IMR-90 (cell line): ENCODE measurements around the gene CAPN9. TPM values are rescaled to one million over a fixed set of nuclear protein-coding genes. Genes with fewer than 3 reads are reported as not detected.

ENCODE experiments used
- ATAC-seq: fragments of 200-7000 bp; cut with Tn5 transposase; 2 replicates; pipeline ENCODE4 v1.9.1; 2020; ENCODE audit warnings: low read depth, mild to moderate bottlenecking, moderate library complexity
- BruUV-seq: library from RNA; stranded (reverse); fragments of 400-500 nt; replicated peaks from 2 replicates; lab custom pipeline; 2021; lab: Mats Ljungman, UMichigan
- CTCF ChIA-PET: fragments of 300-600 bp; formaldehyde crosslinking; extraction: SDS; loops from one replicate; lab custom pipeline; 2021; ENCODE audit warnings: antibody characterized with exemption; lab: Yijun Ruan, JAX
- POLR2A ChIA-PET: fragments of 300-600 bp; sonication (Branson Sonifier 250); formaldehyde crosslinking; loops from one replicate; lab custom pipeline; 2022; ENCODE audit warnings: antibody characterized with exemption; ENCODE audit not compliant: unreplicated experiment; lab: Charles Lee
- DNase-seq: peaks from one replicate; pipeline ENCODE4 v3.0.0; 2013
- H2AFZ ChIP-seq: replicated peaks from 2 replicates; pipeline ENCODE3; 2013; ENCODE audit warnings: low read length, mild to moderate bottlenecking; ENCODE audit not compliant: poor library complexity
- H2AK5ac ChIP-seq: 2 replicates; pipeline ENCODE4 v1.6.1; 2013; ENCODE audit warnings: low read depth, low read length, inconsistent platforms
- H2AK9ac ChIP-seq: replicated peaks from 2 replicates; pipeline ENCODE3; 2013; ENCODE audit warnings: mild to moderate bottlenecking, low read depth, low read length, moderate library complexity; ENCODE audit not compliant: poor library complexity
- H2BK120ac ChIP-seq: 2 replicates; pipeline ENCODE4 v1.6.1; 2013; ENCODE audit warnings: low read depth, low read length, inconsistent platforms
- H2BK15ac ChIP-seq: 3 replicates; pipeline ENCODE4 v1.6.1; 2013; ENCODE audit warnings: low read depth, low read length, inconsistent platforms
- H2BK20ac ChIP-seq: 2 replicates; pipeline ENCODE4 v1.6.1; 2013; ENCODE audit warnings: low read depth, mild to moderate bottlenecking, inconsistent platforms, low read length, moderate library complexity
- H2BK5ac ChIP-seq: 2 replicates; pipeline ENCODE4 v1.6.1; 2013; ENCODE audit warnings: mild to moderate bottlenecking, low read depth, low read length, inconsistent platforms; ENCODE audit not compliant: poor library complexity, severe bottlenecking
- H3K14ac ChIP-seq: replicated peaks from 2 replicates; pipeline ENCODE4 v1.6.1; 2013; ENCODE audit warnings: low read depth, low read length, inconsistent platforms
- H3K18ac ChIP-seq: 2 replicates; pipeline ENCODE4 v1.6.1; 2013; ENCODE audit warnings: low read depth, low read length, control low read depth
- H3K23ac ChIP-seq: 2 replicates; pipeline ENCODE4 v1.6.1; 2013; ENCODE audit warnings: low read depth, low read length, inconsistent platforms
- H3K27ac ChIP-seq: 2 replicates; pipeline ENCODE4 v1.5.1; 2013; ENCODE audit warnings: mild to moderate bottlenecking, control low read depth, low read length; ENCODE audit not compliant: insufficient read depth
- H3K27me3 ChIP-seq: 2 replicates; pipeline ENCODE4 v1.6.1; 2013; ENCODE audit warnings: low read length; ENCODE audit not compliant: control insufficient read depth, insufficient read depth
- H3K36me3 ChIP-seq: 2 replicates; pipeline ENCODE4 v1.6.1; 2013; ENCODE audit warnings: low read length, mixed read lengths; ENCODE audit not compliant: control insufficient read depth, insufficient read depth
- H3K4ac ChIP-seq: 2 replicates; pipeline ENCODE4 v1.6.1; 2013; ENCODE audit warnings: low read depth, low read length, inconsistent platforms
- H3K4me1 ChIP-seq: 2 replicates; pipeline ENCODE4 v1.6.1; 2013; ENCODE audit warnings: low read length, mixed read lengths; ENCODE audit not compliant: control insufficient read depth, insufficient read depth
- H3K4me2 ChIP-seq: 2 replicates; pipeline ENCODE4 v1.6.1; 2013; ENCODE audit warnings: low read depth, mild to moderate bottlenecking, control low read depth, low read length, moderate library complexity
- H3K4me3 ChIP-seq: 2 replicates; pipeline ENCODE4 v1.5.1; 2013; ENCODE audit warnings: low read depth, mild to moderate bottlenecking, control low read depth, low read length, moderate library complexity; ENCODE audit not compliant: insufficient read depth
- H3K56ac ChIP-seq: 2 replicates; pipeline ENCODE4 v1.6.1; 2013; ENCODE audit warnings: low read length, inconsistent platforms; ENCODE audit not compliant: insufficient read depth; ENCODE audit errors: extremely low read depth
- H3K79me1 ChIP-seq, 2 experiments: 2 replicates each; pipeline ENCODE4 v1.6.1; 2013; ENCODE audit warnings: low read length in 2 of 2, inconsistent platforms in 1 of 2, low read depth in 1 of 2
- H3K9ac ChIP-seq: 2 replicates; pipeline ENCODE4 v1.6.1; 2013; ENCODE audit warnings: low read depth, low read length, control low read depth
- H3K9me1 ChIP-seq: 2 replicates; pipeline ENCODE4 v1.6.1; 2013; ENCODE audit warnings: low read length, inconsistent platforms; ENCODE audit not compliant: insufficient read depth
- H3K9me3 ChIP-seq: 2 replicates; pipeline ENCODE4 v1.6.1; 2013; ENCODE audit warnings: low read length; ENCODE audit not compliant: control insufficient read depth, insufficient read depth
- H4K20me1 ChIP-seq: 2 replicates; pipeline ENCODE4 v1.6.1; 2013; ENCODE audit warnings: low read length, inconsistent platforms; ENCODE audit not compliant: insufficient read depth
- H4K5ac ChIP-seq: 2 replicates; pipeline ENCODE4 v1.6.1; 2013; ENCODE audit warnings: mild to moderate bottlenecking, low read depth, low read length, control low read depth
- H4K8ac ChIP-seq, 2 experiments: 2 replicates each; pipeline ENCODE4 v1.6.1; 2013; ENCODE audit warnings: low read depth in 2 of 2, low read length in 2 of 2, control low read depth in 1 of 2, inconsistent platforms in 1 of 2
- H4K91ac ChIP-seq: 2 replicates; pipeline ENCODE4 v1.6.1; 2013; ENCODE audit warnings: low read depth, low read length, inconsistent platforms; ENCODE audit not compliant: insufficient read depth
- BHLHE40 ChIP-seq: fragments of 150-350 bp; IDR thresholded peaks from 2 replicates; pipeline ENCODE4 v1.6.1; 2016; ENCODE audit warnings: mild to moderate bottlenecking, low read depth, low read length
- CEBPB ChIP-seq: IDR thresholded peaks from 2 replicates; pipeline ENCODE4 v1.6.1; 2012; ENCODE audit warnings: low read depth, low read length, improper control_type of control experiment
- CTCF ChIP-seq: conservative IDR thresholded peaks from 2 replicates; pipeline ENCODE4 v1.5.1; 2012; ENCODE audit warnings: mild to moderate bottlenecking, low read depth, low read length, improper control_type of control experiment
- ELK1 ChIP-seq: fragments of 150-350 bp; IDR thresholded peaks from 2 replicates; pipeline ENCODE4 v1.6.1; 2016; ENCODE audit warnings: low read depth, mild to moderate bottlenecking, low read length, moderate library complexity, borderline replicate concordance
- FOS ChIP-seq: fragments of 150-350 bp; IDR thresholded peaks from 2 replicates; pipeline ENCODE4 v1.6.1; 2016; ENCODE audit warnings: low read depth, low read length
- MAFK ChIP-seq: IDR thresholded peaks from 2 replicates; pipeline ENCODE4 v1.6.1; 2012; ENCODE audit warnings: low read depth, low read length, improper control_type of control experiment
- MAZ ChIP-seq: IDR thresholded peaks from 2 replicates; pipeline ENCODE4 v1.6.1; 2012; ENCODE audit warnings: low read depth, mild to moderate bottlenecking, low read length, improper control_type of control experiment, moderate library complexity, borderline replicate concordance
- MXI1 ChIP-seq: IDR thresholded peaks from 2 replicates; pipeline ENCODE4 v1.6.1; 2012; ENCODE audit warnings: low read depth, mild to moderate bottlenecking, low read length, moderate library complexity, borderline replicate concordance
- NFE2L2 ChIP-seq: fragments of 150-350 bp; IDR thresholded peaks from 2 replicates; pipeline ENCODE4 v1.6.1; 2016; ENCODE audit warnings: low read depth, mild to moderate bottlenecking, low read length
- POLR2A ChIP-seq: IDR thresholded peaks from 2 replicates; pipeline ENCODE4 v1.6.1; 2012; ENCODE audit warnings: mild to moderate bottlenecking, low read depth, low read length
- RAD21 ChIP-seq: IDR thresholded peaks from 2 replicates; pipeline ENCODE4 v1.6.1; 2012; ENCODE audit warnings: low read length, improper control_type of control experiment
- RCOR1 ChIP-seq: IDR thresholded peaks from 2 replicates; pipeline ENCODE4 v1.6.1; 2012; ENCODE audit warnings: mild to moderate bottlenecking, low read length, improper control_type of control experiment; ENCODE audit not compliant: insufficient replicate concordance
- RFX5 ChIP-seq: IDR thresholded peaks from 2 replicates; pipeline ENCODE4 v1.8.0; 2012; ENCODE audit warnings: low read depth, mild to moderate bottlenecking, low read length, moderate library complexity
- SMC3 ChIP-seq: fragments of 150-350 bp; IDR thresholded peaks from 2 replicates; pipeline ENCODE4 v1.6.1; 2016; ENCODE audit warnings: low read depth, mild to moderate bottlenecking, antibody characterized with exemption, low read length, moderate library complexity
- USF2 ChIP-seq: fragments of 150-350 bp; IDR thresholded peaks from 2 replicates; pipeline ENCODE4 v1.6.1; 2017; ENCODE audit warnings: mild to moderate bottlenecking, antibody characterized with exemption, low read length, low read depth
- WGBS, 2 experiments: methylation state at CpG; one replicate each; pipeline versions ENCODE4 v1.1.5 to v1.1.7; 2013; ENCODE audit warnings: missing lambda C conversion rate in 2 of 2; ENCODE audit not compliant: insufficient read length in 1 of 2; ENCODE audit errors: extremely low coverage in 2 of 2; 5-methylcytosine and 5-hydroxymethylcytosine counted together
- dilution Hi-C: fragments of 300-500 bp; cut with HindIII; formaldehyde crosslinking; loops from one replicate; pipeline ENCODE4 v1.14.3; 2018; ENCODE audit warnings: low sequenced_read_pairs; ENCODE audit not compliant: unreplicated experiment
- in situ Hi-C: fragments of 300-500 bp; cut with MboI; formaldehyde crosslinking; loops from 3 replicates; pipeline ENCODE4 v1.14.3; 2019; ENCODE audit warnings: low sequenced_read_pairs, inconsistent platforms, mixed read lengths
- intact Hi-C: fragments of 100-400 bp; cut with micrococcal nuclease; formaldehyde crosslinking; loops from 2 replicates; pipeline ENCODE4 v1.10.0; 2022
- polyA plus RNA-seq, 3 experiments: library from polyadenylated mRNA; depleted of rRNA; stranded (reverse); fragments of >200 nt; gene quantifications; 2 replicates each; pipeline ENCODE4 v1.2.3, GENCODE V29; 2012; ENCODE audit warnings: low replicate concordance in 1 of 3
- total RNA-seq: library from RNA; depleted of rRNA; stranded (reverse); fragments of >200 nt; gene quantifications from 2 replicates; pipeline ENCODE4 v1.2.3, GENCODE V29; 2012

Gene CAPN9
- total and polyA plus RNA-seq, 2 of the 4 experiments (the other 2 are of a cell fraction): not detected

- Histone ChIP-seq H2BK120ac (no peak overlapping the region), H2BK20ac (no peak overlapping the region), H3K79me1 (no peaks in the 10 kb centered on the region), H3K14ac (no peak overlapping the region), H4K20me1 (no peaks in the 10 kb centered on the region), H3K56ac (no peak overlapping the region), H3K36me3 (no peaks in the 10 kb centered on the region), H3K4me2 (no peak overlapping the region), H4K8ac (no peak overlapping the region), H2BK15ac (no peak overlapping the region; the same call in 2 of the 3 replicates), H2AK9ac (no peak overlapping the region), H3K18ac (peak overlapping the region; percentile 56; the same call in 1 of the 2 replicates), H3K9ac (no peak overlapping the region), H3K27ac (no peak overlapping the region), H2AK5ac (no peak overlapping the region), H3K4me3 (no peak overlapping the region), H3K4ac (no peak overlapping the region), H3K23ac (no peak overlapping the region), H3K9me3 (no peaks in the 10 kb centered on the region), H4K5ac (no peak overlapping the region; the same call in 1 of the 2 replicates), H3K27me3 (no peaks in the 10 kb centered on the region), H3K4me1 (peaks cover 13% of the 10 kb centered on the region), H3K9me1 (no peaks in the 10 kb centered on the region), H4K91ac (no peak overlapping the region), H2BK5ac (no peak overlapping the region), H2AFZ (no peak overlapping the region)
- in situ Hi-C loops (loop anchor here (10.0 kb wide), 1 partner anchor 127 kb away; the partner anchor contains the start of gene COG2), intact Hi-C loops (loop anchor here (2.0 to 10.0 kb wide), 3 partner anchors 89 to 461 kb away; partner anchors contain the start of gene PGBD5), dilution Hi-C loops (no loop called here)
- WGBS, 2 experiments: 89% methylated on average over 7 of the region's 13 CpGs; no CpG with 5 or more reads in 1 of the 2 experiments
- no peak for ATAC-seq
- CTCF ChIA-PET: interaction anchor here (0.5 to 1.7 kb wide), 5 partner anchors 58 to 139 kb away, joined by 3 to 10 read pairs (median 4); partner anchors contain the start of gene AGT
- POLR2A ChIA-PET: interaction anchor here (0.8 kb wide), 1 partner anchor 1290 kb away, joined by 3 read pairs; no protein-coding TSS in a partner anchor
- DNase-seq: no peak
- BruUV-seq: no TSS peak
- TF ChIP-seq SMC3 (no peak), RCOR1 (no peak), MAFK (no peak), MXI1 (no peak), RFX5 (no peak), NFE2L2 (no peak), FOS (no peak), POLR2A (no peak), RAD21 (no peak), MAZ (no peak), USF2 (no peak), BHLHE40 (no peak), CTCF (no peak), CEBPB (no peak), ELK1 (no peak)
These were observed 24.7 kb downstream of the CAPN9 start for GRCh38 chr1:230771773-230772354.
